ENCODE data around the gene RNF168. TPM values are rescaled to one million over a fixed set of nuclear protein-coding genes. Genes with fewer than 3 reads are reported as not detected.

RNF168 gene
- total RNA-seq, 1 experiment from 2014 or later: 25.1 TPM

DNA sequence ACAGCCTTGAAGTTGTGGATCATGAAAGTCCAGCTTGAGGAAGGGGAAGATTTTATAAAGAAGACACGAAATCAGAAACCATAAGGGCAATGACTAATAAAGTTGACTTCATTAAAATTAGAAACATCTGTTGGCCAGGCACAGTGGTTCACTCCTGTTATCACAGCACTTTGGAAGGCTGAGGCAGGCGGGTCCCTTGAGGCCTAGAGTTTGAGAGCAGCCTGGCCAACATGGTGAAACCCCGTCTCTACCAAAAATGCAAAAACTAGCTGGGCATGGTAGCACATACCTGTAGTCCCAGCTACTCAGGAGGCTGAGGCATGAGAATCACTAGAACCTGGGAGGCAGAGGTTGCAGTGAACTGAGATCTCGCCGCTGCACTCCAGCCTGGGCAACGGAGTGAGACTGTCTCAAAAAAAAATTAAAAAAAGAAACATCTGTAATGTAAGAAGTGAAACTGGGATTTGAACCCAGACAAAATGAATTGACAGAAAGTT, 63.5 kb downstream of the RNF168 start:
- CTCF ChIA-PET: no interaction called here

More for the DNA sequence above, 63.5 kb downstream of the RNF168 start:
- Histone ChIP-seq H3K4me3 (replicated peaks in 1 of 2; ENCODE audit: low read depth in 1 of 2, low read length in 2 of 2) (no peak overlapping the region), H3K27ac (ENCODE audit: low read depth, low read length) (no peak overlapping the region), H3K27me3 (ENCODE audit: insufficient read depth, low read length) (no peaks in the 10 kb centered on the region), H3K9ac (ENCODE audit: low read length) (no peak overlapping the region), H3K9me3 (ENCODE audit: control insufficient read depth in 1 of 2, insufficient read depth in 1 of 2, low read depth in 1 of 2, low read length in 2 of 2) (no peaks in the 10 kb centered on the region), H3K4me2 (ENCODE audit: low read length) (no peak overlapping the region), H3K4me1 (ENCODE audit: control insufficient read depth in 1 of 2, insufficient read depth in 2 of 2, low read length in 2 of 2) (no peaks in the 10 kb centered on the region), H2AFZ (ENCODE audit: low read depth, low read length, poor library complexity, severe bottlenecking) (no peak overlapping the region), H4K20me1 (ENCODE audit: insufficient read depth) (no peaks in the 10 kb centered on the region), H3K79me2 (ENCODE audit: insufficient read depth, low read length) (no peaks in the 10 kb centered on the region), H3K9me2 (ENCODE audit: insufficient read depth) (no peaks in the 10 kb centered on the region), H3K36me3 (ENCODE audit: control insufficient read depth in 1 of 2, insufficient read depth in 2 of 2, low read length in 2 of 2) (no peaks in the 10 kb centered on the region)
- POLR2A ChIA-PET: interaction anchor here (1.0 kb wide), 1 partner anchor 8 kb away, joined by 4 read pairs; the partner anchor contains the start of gene UBXN7
- no TSS peak for BruUV-seq (replicated peaks)
- ATAC-seq: no peak
- TF ChIP-seq, protein P1, sequence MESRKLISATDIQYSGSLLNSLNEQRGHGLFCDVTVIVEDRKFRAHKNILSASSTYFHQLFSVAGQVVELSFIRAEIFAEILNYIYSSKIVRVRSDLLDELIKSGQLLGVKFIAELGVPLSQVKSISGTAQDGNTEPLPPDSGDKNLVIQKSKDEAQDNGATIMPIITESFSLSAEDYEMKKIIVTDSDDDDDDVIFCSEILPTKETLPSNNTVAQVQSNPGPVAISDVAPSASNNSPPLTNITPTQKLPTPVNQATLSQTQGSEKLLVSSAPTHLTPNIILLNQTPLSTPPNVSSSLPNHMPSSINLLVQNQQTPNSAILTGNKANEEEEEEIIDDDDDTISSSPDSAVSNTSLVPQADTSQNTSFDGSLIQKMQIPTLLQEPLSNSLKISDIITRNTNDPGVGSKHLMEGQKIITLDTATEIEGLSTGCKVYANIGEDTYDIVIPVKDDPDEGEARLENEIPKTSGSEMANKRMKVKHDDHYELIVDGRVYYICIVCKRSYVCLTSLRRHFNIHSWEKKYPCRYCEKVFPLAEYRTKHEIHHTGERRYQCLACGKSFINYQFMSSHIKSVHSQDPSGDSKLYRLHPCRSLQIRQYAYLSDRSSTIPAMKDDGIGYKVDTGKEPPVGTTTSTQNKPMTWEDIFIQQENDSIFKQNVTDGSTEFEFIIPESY (IDR thresholded peaks at IDR 0.05; ENCODE audit: extremely low read depth, insufficient replicate concordance, low read length): no peak
- TF ChIP-seq EGR1 (IDR thresholded peaks at IDR 0.05; ENCODE audit: low read depth): no peak
- TF ChIP-seq SIN3A (IDR thresholded peaks at IDR 0.05; ENCODE audit: low read depth): no peak
- TF ChIP-seq, protein P2, sequence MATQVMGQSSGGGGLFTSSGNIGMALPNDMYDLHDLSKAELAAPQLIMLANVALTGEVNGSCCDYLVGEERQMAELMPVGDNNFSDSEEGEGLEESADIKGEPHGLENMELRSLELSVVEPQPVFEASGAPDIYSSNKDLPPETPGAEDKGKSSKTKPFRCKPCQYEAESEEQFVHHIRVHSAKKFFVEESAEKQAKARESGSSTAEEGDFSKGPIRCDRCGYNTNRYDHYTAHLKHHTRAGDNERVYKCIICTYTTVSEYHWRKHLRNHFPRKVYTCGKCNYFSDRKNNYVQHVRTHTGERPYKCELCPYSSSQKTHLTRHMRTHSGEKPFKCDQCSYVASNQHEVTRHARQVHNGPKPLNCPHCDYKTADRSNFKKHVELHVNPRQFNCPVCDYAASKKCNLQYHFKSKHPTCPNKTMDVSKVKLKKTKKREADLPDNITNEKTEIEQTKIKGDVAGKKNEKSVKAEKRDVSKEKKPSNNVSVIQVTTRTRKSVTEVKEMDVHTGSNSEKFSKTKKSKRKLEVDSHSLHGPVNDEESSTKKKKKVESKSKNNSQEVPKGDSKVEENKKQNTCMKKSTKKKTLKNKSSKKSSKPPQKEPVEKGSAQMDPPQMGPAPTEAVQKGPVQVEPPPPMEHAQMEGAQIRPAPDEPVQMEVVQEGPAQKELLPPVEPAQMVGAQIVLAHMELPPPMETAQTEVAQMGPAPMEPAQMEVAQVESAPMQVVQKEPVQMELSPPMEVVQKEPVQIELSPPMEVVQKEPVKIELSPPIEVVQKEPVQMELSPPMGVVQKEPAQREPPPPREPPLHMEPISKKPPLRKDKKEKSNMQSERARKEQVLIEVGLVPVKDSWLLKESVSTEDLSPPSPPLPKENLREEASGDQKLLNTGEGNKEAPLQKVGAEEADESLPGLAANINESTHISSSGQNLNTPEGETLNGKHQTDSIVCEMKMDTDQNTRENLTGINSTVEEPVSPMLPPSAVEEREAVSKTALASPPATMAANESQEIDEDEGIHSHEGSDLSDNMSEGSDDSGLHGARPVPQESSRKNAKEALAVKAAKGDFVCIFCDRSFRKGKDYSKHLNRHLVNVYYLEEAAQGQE (IDR thresholded peaks at IDR 0.05; ENCODE audit: low read depth): no peak
- TF ChIP-seq ZFX (IDR thresholded peaks at IDR 0.05): no peak
- no peak for TF ChIP-seq RAD21 (IDR thresholded peaks at IDR 0.05; ENCODE audit: low read depth)
- TF ChIP-seq, protein P3, sequence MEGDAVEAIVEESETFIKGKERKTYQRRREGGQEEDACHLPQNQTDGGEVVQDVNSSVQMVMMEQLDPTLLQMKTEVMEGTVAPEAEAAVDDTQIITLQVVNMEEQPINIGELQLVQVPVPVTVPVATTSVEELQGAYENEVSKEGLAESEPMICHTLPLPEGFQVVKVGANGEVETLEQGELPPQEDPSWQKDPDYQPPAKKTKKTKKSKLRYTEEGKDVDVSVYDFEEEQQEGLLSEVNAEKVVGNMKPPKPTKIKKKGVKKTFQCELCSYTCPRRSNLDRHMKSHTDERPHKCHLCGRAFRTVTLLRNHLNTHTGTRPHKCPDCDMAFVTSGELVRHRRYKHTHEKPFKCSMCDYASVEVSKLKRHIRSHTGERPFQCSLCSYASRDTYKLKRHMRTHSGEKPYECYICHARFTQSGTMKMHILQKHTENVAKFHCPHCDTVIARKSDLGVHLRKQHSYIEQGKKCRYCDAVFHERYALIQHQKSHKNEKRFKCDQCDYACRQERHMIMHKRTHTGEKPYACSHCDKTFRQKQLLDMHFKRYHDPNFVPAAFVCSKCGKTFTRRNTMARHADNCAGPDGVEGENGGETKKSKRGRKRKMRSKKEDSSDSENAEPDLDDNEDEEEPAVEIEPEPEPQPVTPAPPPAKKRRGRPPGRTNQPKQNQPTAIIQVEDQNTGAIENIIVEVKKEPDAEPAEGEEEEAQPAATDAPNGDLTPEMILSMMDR (IDR thresholded peaks at IDR 0.05 in 2 of 3, conservative IDR thresholded peaks at IDR 0.05 in 1 of 3; ENCODE audit: borderline replicate concordance in 1 of 3, insufficient read depth in 1 of 3, low read depth in 2 of 3, low read length in 2 of 3): no peak
- no peak for TF ChIP-seq FOSL1 (IDR thresholded peaks at IDR 0.05; ENCODE audit: low read depth)
- DNase-seq (ENCODE audit: low read depth, low spot score): no peak
- RAD21 ChIA-PET (ENCODE audit: low non-redundant PET in 1 of 2, low total read pairs in 2 of 2, uncharacterized antibody in 2 of 2, unreplicated experiment in 2 of 2): no interaction called here
- intact Hi-C loops (cut with micrococcal nuclease): no loop called here
